Amniotic stem cell (primary cell): ENCODE data around the gene GPR61.

Source experiments
- DNase-seq: peaks from one replicate; lab custom pipeline; 2025; lab: John Stamatoyannopoulos, UW

Gene GPR61

GRCh38 chr1:109539676-109540075 is at the start of gene GPR61:
GPR61 (plus strand) TSS chr1:109539872; CDS start chr1:109543023, 3,151 bp downstream.
- no peak for DNase-seq

- DNase-seq = peak; percentile 49
Observed at GRCh38 chr1:109490029-109490933, 49.4 kb upstream of the GPR61 start.

- DNase-seq = no peak
Observed at GRCh38 chr1:109490934-109491302, 48.8 kb upstream of the GPR61 start.

GRCh38 chr1:109491372-109491771 is 48.3 kb upstream of the GPR61 start:
- DNase-seq = no peak

- DNase-seq = no peak
Observed at GRCh38 chr1:109492779-109493178, 46.9 kb upstream of the GPR61 start.

- DNase-seq = no peak
Observed at GRCh38 chr1:109493227-109493626, 46.4 kb upstream of the GPR61 start.

- peak; percentile 54 for DNase-seq
Observed at GRCh38 chr1:109493805-109494539, 45.7 kb upstream of the GPR61 start, which contains the start of gene CYB561D1. CYB561D1 (plus strand) TSS chr1:109494094; CDS start chr1:109494140, 46 bp downstream.

GRCh38 chr1:109495738-109496137 is 43.9 kb upstream of the GPR61 start:
- no peak for DNase-seq

- DNase-seq = no peak
Observed at GRCh38 chr1:109497449-109498160, 42.1 kb upstream of the GPR61 start.

GRCh38 chr1:109498161-109498801 is 41.4 kb upstream of the GPR61 start:
- no peak for DNase-seq

- DNase-seq = no peak
Observed at GRCh38 chr1:109499081-109499480, 40.6 kb upstream of the GPR61 start.

- DNase-seq = no peak
Observed at GRCh38 chr1:109499661-109500536, 39.8 kb upstream of the GPR61 start.

- DNase-seq = peak; percentile 44
Observed at GRCh38 chr1:109500941-109501381, 38.7 kb upstream of the GPR61 start.

- no peak for DNase-seq
Observed at GRCh38 chr1:109501644-109502363, 37.9 kb upstream of the GPR61 start.

GRCh38 chr1:109502364-109502851 is 37.3 kb upstream of the GPR61 start:
- DNase-seq = no peak

- DNase-seq = no peak
Observed at GRCh38 chr1:109503935-109504334, 35.7 kb upstream of the GPR61 start.

- DNase-seq = no peak
Observed at GRCh38 chr1:109504974-109505373, 34.7 kb upstream of the GPR61 start.

- DNase-seq = no peak
Observed at GRCh38 chr1:109508001-109508872, 31.4 kb upstream of the GPR61 start.

- no peak for DNase-seq
Observed at GRCh38 chr1:109508873-109509175, 30.8 kb upstream of the GPR61 start.
